Spleen (tissue), 11 donors: ENCODE results near the gene ACSS1. TPM values are rescaled to one million over a fixed set of nuclear protein-coding genes. Genes with fewer than 3 reads are reported as not detected.

ENCODE experiments used
- DNase-seq: peaks from one replicate; pipeline ENCODE4 v3.0.0-alpha.2; 2020
- H3K27ac ChIP-seq, 8 donors: fragments of 200-600 bp; sonication (generic) in 7 of 8; 1 replicate in 4 of 8; 2 replicates in 4 of 8; pipeline versions ENCODE4 v1.5.0 to v1.8.0; 2016 to 2021; ENCODE audit warnings: inconsistent platforms in 4 of 8, mild to moderate bottlenecking in 4 of 8, moderate library complexity in 1 of 8
- H3K27me3 ChIP-seq, 7 donors: fragments of 200-600 bp; sonication (generic) in 6 of 7; replicated peaks in 1 of 7; 1 replicate in 4 of 7; 2 replicates in 3 of 7; pipeline versions ENCODE4 v1.5.0 to v1.8.0; 2016 to 2021; ENCODE audit warnings: inconsistent platforms in 3 of 7, mild to moderate bottlenecking in 1 of 7
- H3K36me3 ChIP-seq, 6 donors: fragments of 200-600 bp; sonication (generic) in 5 of 6; 1 replicate in 4 of 6; 2 replicates in 2 of 6; pipeline versions ENCODE4 v1.5.0 to v1.8.0; 2016 to 2021; ENCODE audit warnings: inconsistent platforms in 2 of 6
- H3K4me1 ChIP-seq, 6 donors: fragments of 200-600 bp; sonication (generic) in 5 of 6; 1 replicate in 3 of 6; 2 replicates in 3 of 6; pipeline versions ENCODE4 v1.5.0 to v1.8.0; 2016 to 2021; ENCODE audit warnings: inconsistent platforms in 3 of 6
- H3K4me3 ChIP-seq, 8 donors: fragments of 200-600 bp; sonication (generic) in 7 of 8; 1 replicate in 4 of 8; 2 replicates in 4 of 8; pipeline versions ENCODE4 v1.5.0 to v1.8.0; 2016 to 2021; ENCODE audit warnings: inconsistent platforms in 4 of 8, mild to moderate bottlenecking in 4 of 8, moderate library complexity in 2 of 8
- H3K9me3 ChIP-seq, 8 donors: fragments of 200-600 bp; sonication (generic) in 7 of 8; 1 replicate in 4 of 8; 2 replicates in 4 of 8; pipeline versions ENCODE4 v1.5.0 to v1.8.0; 2016 to 2021; ENCODE audit warnings: inconsistent platforms in 4 of 8
- CTCF ChIP-seq, 11 experiments: fragments of 200-600 bp in 7 of 11; fragments of 450-650 bp in 4 of 11; sonication (generic) in 4 of 11; IDR thresholded peaks in 8 of 11; conservative IDR thresholded peaks in 3 of 11; 1 replicate in 7 of 11; 2 replicates in 4 of 11; pipeline versions ENCODE4 v1.4.0 to v1.8.0; 2016 to 2021; ENCODE audit warnings: antibody characterized with exemption in 11 of 11, inconsistent platforms in 4 of 11, mild to moderate bottlenecking in 1 of 11
- POLR2A ChIP-seq, 3 donors: fragments of 450-650 bp; IDR thresholded peaks; one replicate each; pipeline ENCODE4 v1.5.1; 2017; ENCODE audit warnings: antibody characterized with exemption in 3 of 3, mild to moderate bottlenecking in 1 of 3
- POLR2AphosphoS5 ChIP-seq, 3 donors: sonication (generic); formaldehyde crosslinking; IDR thresholded peaks; one replicate each; pipeline ENCODE4 v1.5.1; 2017; ENCODE audit warnings: antibody characterized with exemption in 3 of 3
- WGBS, 5 donors: extraction: QIAGEN DNeasy Blood & Tissue Kit in 3 of 5; methylation state at CpG; one replicate each; pipeline versions ENCODE4 v1.1.5 to v1.1.7; 2013 to 2018; 5-methylcytosine and 5-hydroxymethylcytosine counted together
- intact Hi-C: fragments of 100-400 bp; cut with DNase I; formaldehyde crosslinking; loops from one replicate; pipeline ENCODE4 v1.15.0; 2023; ENCODE audit warnings: low total_unique reads
- polyA plus RNA-seq, 3 donors: library from polyadenylated mRNA; stranded (reverse); fragments of 200-250 nt; gene quantifications; one replicate each; pipeline ENCODE4 v1.2.1, GENCODE V29; 2013
- total RNA-seq, 7 donors: library from RNA; depleted of rRNA in 3 of 7; stranded (reverse); fragments of >200 nt in 3 of 7; fragmentation: NEBNext Ultra II Directional in 4 of 7; extraction: Animal tissue kit (Norgen Biotek cat#: 25700) in 4 of 7; gene quantifications; one replicate each; pipeline versions ENCODE4 v1.1.0 to v1.2.1, GENCODE V29; 2016 to 2021
- donor health status: healthy with polysubstance abuse.
- donor health status: DM: no; HTN: no; CAD: no; lungs with moderate emphysema.
- donor health status: DM: no; HTN: no; CAD: no.
- donor health status: Bipolar disorder and iron deficiency.
- donor health status: healthy.
- donor health status: DM: no; HTN: no; CAD: no.
- donor health status: DM: yes; HTN: yes; CAD: no.

The ACSS1 gene
- total and polyA plus RNA-seq, 10 donors: 20.3 to 50.8 (median 36.4) TPM

DNA sequence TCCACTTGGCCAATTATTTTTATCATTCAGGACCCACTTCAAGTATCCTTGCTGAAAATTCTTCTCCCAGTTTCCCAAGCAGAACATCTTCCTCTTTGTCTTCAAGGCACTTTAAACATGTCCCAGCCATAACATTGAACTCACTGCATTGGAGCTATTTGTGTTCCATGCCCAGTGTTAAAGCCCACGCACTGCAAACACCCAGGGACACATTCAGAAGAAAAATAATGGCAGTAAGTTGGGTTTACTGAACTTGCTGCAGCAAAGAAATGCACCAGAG lies 63.8 kb downstream of the ACSS1 start:
- Histone ChIP-seq H3K27ac (peak overlapping the region in 1 of 8 donors; percentile 96), H3K36me3 (peaks cover 0 to 6% (median 0%) of the 10 kb centered on the region in 6 donors), H3K9me3 (no peaks in the 10 kb centered on the region), H3K27me3 (no peaks in the 10 kb centered on the region), H3K4me3 (no peak overlapping the region), H3K4me1 (peaks cover 12 to 58% (median 39%) of the 10 kb centered on the region in 6 donors)
- no peak for TF ChIP-seq POLR2A (IDR thresholded peaks at IDR 0.05)
- 72 to 94% (median 86%) methylated on average over 1 of the region's 1 CpG for WGBS, 5 donors
- no peak for DNase-seq
- intact Hi-C loops: loop anchor here (2.0 to 5.0 kb wide), 2 partner anchors 73 to 403 kb away; no protein-coding TSS in a partner anchor

GRCh38 chr20:24993337-24994185 lies 64.4 kb downstream of the ACSS1 start:
- WGBS, 5 donors: 35 to 50% (median 42%) methylated on average over 9 of the region's 9 CpGs
- peak overlapping the region in 7 of 8 donors; percentile 66 to 88 (median 72) for H3K4me3 ChIP-seq
- no peaks in the 10 kb centered on the region for H3K9me3 ChIP-seq
- intact Hi-C loops: loop anchor here (2.0 to 5.0 kb wide), 2 partner anchors 73 to 404 kb away; no protein-coding TSS in a partner anchor
- H3K27ac ChIP-seq: peak overlapping the region; percentile 75 to 97 (median 96)
- no peak for DNase-seq
- peak in 3 of 11 experiments; percentile 5 to 22 (median 19) for TF ChIP-seq CTCF (IDR thresholded peaks at IDR 0.05 in 8 of 11, conservative IDR thresholded peaks at IDR 0.05 in 3 of 11)
- TF ChIP-seq POLR2A (IDR thresholded peaks at IDR 0.05): no peak
- H3K4me1 ChIP-seq: peaks cover 12 to 63% (median 42%) of the 10 kb centered on the region in 6 donors
- H3K27me3 ChIP-seq: no peaks in the 10 kb centered on the region
- H3K36me3 ChIP-seq: peaks cover 0 to 12% (median 0%) of the 10 kb centered on the region in 6 donors

GRCh38 chr20:24992487-24993205 lies 65.3 kb downstream of the ACSS1 start, which contains the start of gene APMAP:
Gene APMAP, minus strand, starts transcription at chr20:24992751. Its CDS starts 63 bp downstream, at chr20:24992688.
- Histone ChIP-seq H3K4me3 (peak within 1 kb of the TSS; percentile 66 to 88 (median 73)), H3K4me1 (peaks cover 12 to 72% (median 46%) of the 10 kb centered on the region in 6 donors), H3K36me3 (peaks cover 0 to 16% (median 0%) of the 10 kb centered on the region in 6 donors), H3K27ac (peak within 1 kb of the TSS; percentile 75 to 97 (median 96)), H3K9me3 (no peaks in the 10 kb centered on the region), H3K27me3 (no peaks in the 10 kb centered on the region)
- peak; percentile 99 for DNase-seq
- intact Hi-C loops: loop anchor here (5.0 kb wide), 1 partner anchor 405 kb away; no protein-coding TSS in a partner anchor
- TF ChIP-seq POLR2AphosphoS5 (IDR thresholded peaks at IDR 0.05): peak; percentile 99 to 100 (median 99)
- peak; percentile 38 to 90 (median 76) for TF ChIP-seq POLR2A (IDR thresholded peaks at IDR 0.05)
- peak in 1 of 11 experiments; percentile 15 for TF ChIP-seq CTCF (IDR thresholded peaks at IDR 0.05 in 8 of 11, conservative IDR thresholded peaks at IDR 0.05 in 3 of 11)
- 0 to 1% (median 0%) methylated on average over 13 to 69 of the region's 69 CpGs for WGBS, 5 donors

- TF ChIP-seq POLR2A (IDR thresholded peaks at IDR 0.05) (no peak), CTCF (IDR thresholded peaks at IDR 0.05 in 8 of 11, conservative IDR thresholded peaks at IDR 0.05 in 3 of 11) (no peak), POLR2AphosphoS5 (IDR thresholded peaks at IDR 0.05) (no peak)
- Histone ChIP-seq H3K27ac (peak overlapping the region; percentile 75 to 97 (median 96)), H3K9me3 (no peaks in the 10 kb centered on the region), H3K4me1 (peaks cover 12 to 79% (median 46%) of the 10 kb centered on the region in 6 donors), H3K4me3 (peak overlapping the region; percentile 66 to 88 (median 73)), H3K36me3 (peaks cover 0 to 16% (median 0%) of the 10 kb centered on the region in 6 donors), H3K27me3 (no peaks in the 10 kb centered on the region)
- DNase-seq: peak; percentile 92
- intact Hi-C loops: loop anchor here (5.0 kb wide), 1 partner anchor 405 kb away; no protein-coding TSS in a partner anchor
- WGBS, 5 donors: 0 to 1% (median 1%) methylated on average over 32 to 36 of the region's 36 CpGs
Observed at GRCh38 chr20:24991897-24992486, 65.9 kb downstream of the ACSS1 start.
